ENCODE results near the gene RRH. TPM values are rescaled to one million over a fixed set of nuclear protein-coding genes. Genes with fewer than 3 reads are reported as not detected.
"Not testable (repeated sequence)": the region's sequence is repeated elsewhere in the genome, so short reads cannot be mapped to it uniquely, and the experiment has no call there.

Gene RRH, protein sequence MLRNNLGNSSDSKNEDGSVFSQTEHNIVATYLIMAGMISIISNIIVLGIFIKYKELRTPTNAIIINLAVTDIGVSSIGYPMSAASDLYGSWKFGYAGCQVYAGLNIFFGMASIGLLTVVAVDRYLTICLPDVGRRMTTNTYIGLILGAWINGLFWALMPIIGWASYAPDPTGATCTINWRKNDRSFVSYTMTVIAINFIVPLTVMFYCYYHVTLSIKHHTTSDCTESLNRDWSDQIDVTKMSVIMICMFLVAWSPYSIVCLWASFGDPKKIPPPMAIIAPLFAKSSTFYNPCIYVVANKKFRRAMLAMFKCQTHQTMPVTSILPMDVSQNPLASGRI
- 0.17 TPM in 1 of 2 replicates, not detected in the other for total RNA-seq (2014; rRNA removed; shearing (Covaris generic))
- not detected in 2 replicates for polyA plus RNA-seq (2015; cell fraction: cytosol; rRNA removed)
- 0.34 TPM in 1 of 2 replicates, not detected in the other for polyA plus RNA-seq (2015; cell fraction: nucleus; rRNA removed)

DNA sequence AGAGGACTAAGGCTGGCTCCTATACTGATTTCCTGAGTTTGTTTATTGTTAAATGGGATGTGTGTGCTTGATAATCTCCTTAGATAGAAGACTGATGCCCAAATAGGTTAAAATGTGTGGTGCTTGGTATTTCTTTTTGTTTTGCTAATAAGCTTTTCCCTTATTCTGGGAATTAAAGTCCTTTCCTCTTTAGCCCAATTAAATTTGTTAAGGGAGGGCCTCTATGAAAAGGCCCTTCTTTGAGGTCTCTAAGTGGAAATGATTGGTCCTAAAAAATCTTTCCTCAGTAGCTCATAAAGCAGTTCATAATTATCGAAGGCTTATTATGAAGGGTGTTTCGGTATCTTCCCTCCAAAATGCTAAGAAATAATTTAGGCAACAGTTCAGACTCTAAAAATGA lies at the start of gene RRH:
Gene RRH, plus strand, starts transcription at position 301 of the 400 bp plus-strand sequence. Its CDS starts 56 bp downstream, at position 357.
- no peak for DNase-seq (ENCODE audit: low read depth)

DNA sequence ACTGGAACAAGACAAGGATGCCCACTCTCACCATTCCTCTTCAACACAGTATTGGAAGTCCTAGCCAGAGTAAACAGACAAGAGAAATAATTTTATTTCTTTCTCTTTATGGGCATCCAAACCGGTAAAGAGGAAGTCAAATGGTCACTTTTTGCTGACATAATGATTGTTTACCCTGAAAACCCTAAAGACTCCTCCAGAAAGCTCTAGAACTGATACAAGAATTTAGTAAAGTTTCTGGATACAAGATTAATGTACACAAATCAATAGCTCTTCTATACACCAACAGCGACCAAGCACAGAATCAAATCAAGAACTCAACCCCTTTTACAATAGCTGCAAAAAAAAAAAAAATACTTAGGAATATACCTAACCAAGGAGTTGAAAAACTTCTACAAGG lies 45.7 kb upstream of the RRH start:
- not testable (repeated sequence) for DNase-seq (ENCODE audit: low read depth)

DNA sequence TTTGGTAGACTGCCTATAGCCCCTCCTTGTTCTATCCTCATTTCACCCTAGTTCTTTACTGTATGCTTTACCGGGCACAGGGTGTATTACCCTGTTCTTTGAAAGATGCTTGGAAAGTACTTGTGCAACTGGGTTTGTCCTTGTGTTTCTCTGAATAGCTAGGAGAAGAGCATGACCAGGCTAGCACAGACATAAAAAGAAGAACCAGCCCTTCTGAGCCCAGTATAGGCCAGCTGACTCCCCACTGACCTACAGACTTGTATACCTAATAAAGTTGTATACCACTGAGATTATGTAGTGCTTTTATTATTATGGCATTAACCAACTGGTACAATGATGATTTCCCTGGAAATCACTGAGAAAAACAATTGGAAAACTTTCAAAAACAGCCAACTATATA lies 40.9 kb upstream of the RRH start:
- DNase-seq (ENCODE audit: low read depth) = no peak

DNA sequence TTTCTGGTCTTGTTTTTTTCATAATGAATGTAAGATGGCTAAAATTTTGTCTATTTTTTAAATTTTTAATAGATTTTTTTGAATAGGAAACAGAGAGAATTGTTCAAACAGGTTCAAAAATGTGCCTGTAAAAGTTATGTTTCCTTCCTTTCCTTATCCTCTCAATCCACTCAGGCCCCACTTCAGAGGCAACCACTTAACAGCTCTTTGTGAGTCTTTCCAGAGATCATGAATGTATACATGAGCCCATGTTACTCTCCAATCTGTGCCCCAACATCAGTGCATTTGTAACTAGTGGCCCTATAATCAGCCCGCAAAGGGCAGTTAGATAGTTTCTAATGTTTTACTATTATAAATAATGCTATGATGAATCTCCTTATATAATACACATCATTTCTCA lies 40.0 kb upstream of the RRH start:
- DNase-seq (ENCODE audit: low read depth) = no peak

DNA sequence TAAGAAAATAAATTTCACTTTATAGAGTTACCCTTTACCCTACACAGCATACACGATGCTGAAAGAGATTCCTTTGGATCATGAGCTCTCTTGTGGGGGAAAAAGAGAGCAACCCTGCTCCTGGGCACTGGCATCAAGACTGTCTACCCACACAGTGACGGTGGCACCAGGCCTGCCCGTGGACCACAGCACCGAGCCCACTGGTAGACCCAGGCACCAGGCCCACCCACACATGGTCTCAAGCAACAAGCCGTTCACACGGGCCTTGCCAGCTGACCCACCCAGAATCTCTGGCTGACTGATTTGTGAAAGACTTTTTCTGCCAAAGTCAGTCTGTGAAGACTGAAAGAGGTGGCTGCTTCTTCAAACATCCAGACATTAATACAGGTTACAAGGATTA lies 32.7 kb upstream of the RRH start:
- no peak for DNase-seq (ENCODE audit: low read depth)

DNA sequence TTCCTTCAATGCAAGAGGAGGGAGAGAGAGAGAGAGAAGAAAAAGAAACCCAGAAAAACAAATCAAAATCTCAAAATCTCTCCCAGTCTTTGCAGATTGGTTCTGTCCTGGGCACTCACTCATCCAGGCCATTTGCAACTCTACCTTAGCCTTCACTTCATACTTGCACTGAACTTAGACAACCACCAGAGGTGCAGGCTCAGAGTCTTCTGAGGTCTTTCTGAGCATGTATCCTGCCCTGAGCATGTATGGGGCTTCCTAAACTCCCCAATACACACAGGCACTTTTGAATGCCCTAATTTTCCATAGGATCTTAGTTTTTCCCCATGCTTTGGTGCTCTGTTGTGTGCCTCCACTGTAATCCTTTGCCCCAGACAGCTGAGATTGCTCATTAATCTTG lies 28.9 kb upstream of the RRH start:
- no peak for DNase-seq (ENCODE audit: low read depth)

DNA sequence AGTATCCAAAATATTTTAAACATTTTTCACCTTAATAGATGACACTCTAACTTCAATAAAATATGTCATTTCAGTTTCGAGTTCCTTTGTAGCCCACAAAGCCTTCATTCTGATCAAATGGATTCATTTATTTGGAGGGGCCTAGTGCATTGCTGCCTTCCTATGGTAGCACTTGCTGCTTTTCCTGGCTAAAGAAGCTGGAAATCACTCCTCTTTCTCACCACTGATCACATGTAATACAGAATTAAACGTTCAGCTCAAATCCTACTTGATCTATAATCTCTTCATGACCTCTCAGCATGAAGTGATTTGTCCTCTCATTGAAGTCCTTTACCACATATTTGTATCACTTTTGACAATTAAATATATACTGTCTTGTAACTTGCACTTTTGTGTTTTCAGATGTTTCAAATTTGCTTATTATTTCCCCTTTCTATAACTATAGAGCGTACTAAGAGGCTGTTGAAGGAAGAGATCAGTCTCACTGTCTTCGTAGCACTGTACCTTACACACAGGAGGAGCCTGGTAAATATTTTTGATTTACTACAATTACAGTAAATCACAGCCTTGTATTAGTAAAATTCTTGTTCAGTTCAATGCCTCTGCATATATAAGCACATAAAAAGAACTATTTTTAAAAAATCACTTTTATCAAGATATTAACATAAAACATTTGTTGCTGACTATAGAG lies 26.5 kb upstream of the RRH start:
- DNase-seq (ENCODE audit: low read depth) = no peak

DNA sequence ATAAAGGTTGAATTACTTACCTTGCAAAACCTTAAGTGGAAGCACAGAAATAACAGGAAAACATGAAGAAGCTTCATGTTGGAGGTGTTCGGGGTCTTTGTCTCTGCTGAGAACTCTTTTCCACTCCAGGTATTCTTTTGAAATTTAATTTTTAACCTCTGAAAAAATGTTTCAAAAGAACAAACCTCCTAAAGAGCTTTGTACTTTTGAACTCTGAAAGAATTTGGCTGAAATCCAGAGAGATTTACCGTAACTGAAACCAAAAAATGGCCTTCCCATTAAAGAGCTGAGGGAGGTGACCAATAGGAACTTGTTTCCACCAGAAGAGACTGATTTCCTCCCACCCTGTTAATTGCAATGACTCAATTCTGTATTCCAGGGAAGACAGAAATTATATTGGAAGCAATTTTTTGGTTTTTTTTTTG lies 25.9 kb upstream of the RRH start, which contains the start of gene CFI:
Gene CFI, minus strand, starts transcription at position 105 of the 425 bp plus-strand sequence. Its CDS starts 28 bp downstream, at position 77.
- DNase-seq (ENCODE audit: low read depth) = peak; percentile 22

DNA sequence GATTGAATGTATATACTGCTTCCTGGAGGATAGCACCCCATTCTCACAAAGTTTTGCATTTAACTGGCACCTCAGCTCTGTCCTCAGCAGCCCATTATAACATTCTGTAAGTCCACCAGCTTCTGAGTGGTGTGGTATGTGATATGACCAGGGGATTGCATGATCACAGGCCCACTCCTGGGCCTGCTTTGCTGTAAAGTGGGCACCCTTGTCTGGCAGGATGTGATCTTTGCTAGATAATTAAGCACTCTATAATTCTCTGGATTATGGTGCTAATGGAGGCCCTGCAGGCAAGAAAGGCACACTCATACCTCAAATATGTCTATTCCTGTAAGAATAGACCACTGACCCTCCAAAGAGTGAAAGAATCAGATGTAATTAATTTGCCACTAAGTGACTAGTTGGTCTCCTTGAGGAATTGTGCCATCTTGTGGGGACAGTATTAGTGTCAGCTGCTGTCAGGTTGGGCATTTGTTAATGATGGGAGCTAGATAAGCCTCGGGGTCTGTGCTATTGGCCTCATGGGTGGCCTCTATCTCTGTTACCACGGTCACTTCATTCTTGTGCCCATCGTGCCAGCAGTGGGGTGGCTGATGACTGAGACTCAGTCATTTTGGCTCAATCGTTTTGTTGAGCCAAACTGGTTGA lies 23.7 kb upstream of the RRH start:
- peak; percentile 48 for DNase-seq (ENCODE audit: low read depth)

DNA sequence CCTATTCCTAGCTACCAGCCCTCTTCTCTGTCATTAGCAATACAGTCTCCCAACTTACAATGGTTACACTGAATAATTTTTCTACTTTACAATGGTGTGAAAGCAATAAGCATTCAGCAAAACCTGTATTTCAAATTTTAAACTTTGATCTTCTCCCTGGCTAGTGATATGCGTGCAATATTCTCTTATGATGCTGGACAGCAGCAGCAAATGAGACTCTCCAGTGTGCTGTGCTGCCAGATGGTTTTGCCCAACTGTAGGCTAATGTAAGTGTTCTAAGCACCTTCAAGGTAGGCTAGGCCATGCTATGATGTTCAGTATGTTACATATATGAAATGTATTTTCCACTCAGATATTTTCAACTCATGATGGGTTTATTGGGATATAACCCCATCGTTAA lies 18.1 kb upstream of the RRH start:
- no peak for DNase-seq (ENCODE audit: low read depth)

DNA sequence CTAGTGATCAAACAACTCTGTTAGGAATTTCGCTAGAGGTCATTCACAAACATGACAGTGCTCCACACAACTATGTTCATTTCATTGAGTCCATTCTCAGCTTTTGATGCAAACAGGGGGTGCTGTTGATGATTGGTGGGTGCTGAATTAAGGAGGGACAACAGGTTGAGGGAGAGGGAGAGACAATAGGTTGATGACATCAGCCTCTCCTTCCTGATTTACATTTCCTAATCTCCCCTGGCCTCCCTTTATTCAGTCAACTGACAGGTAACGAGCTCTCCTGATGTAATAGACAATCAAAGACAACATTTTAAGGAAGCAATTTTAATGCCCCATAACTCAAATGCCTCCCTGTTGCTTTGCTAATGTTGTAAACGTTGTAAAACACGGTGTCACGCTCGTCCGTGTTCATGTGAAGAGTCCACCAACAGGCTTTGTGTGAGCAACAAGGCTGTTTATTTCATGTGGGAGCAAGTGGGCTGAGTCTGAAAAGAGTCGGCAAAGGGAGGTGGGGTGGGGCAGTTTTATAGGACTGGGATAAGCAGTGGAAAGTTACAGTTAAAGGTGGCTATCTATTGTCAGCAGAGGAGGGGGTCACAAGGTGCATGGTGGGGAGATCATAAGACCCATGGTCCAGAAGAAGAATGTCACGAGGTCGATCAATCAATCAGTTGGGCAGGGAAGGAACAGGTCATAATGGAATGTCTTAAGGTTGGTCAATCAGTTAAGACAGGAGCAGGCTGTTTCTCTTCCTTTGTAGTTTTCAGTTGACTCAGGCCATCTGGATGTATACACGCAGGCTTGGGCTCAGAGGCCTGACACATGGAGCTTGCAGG lies 17.0 kb upstream of the RRH start:
- no peak for DNase-seq (ENCODE audit: low read depth)

DNA sequence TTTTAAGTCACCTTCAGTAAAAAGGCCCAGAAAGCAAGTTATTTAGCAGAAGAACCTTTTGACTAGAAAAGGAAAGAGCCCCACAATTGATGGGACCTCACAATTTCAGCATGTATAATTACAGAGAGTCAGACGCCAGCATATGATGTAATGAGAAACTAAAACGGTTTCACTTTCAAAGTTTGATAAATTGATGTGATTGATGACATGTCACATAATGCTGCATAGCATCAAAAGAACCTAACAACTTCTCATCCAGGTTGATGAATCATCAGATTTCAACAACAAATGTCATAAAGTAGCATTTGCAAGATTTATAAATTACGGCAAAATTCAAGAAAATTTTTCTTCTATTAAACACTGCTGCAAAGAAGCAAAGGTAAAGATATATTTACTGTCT lies 16.1 kb upstream of the RRH start:
- DNase-seq (ENCODE audit: low read depth) = no peak

DNA sequence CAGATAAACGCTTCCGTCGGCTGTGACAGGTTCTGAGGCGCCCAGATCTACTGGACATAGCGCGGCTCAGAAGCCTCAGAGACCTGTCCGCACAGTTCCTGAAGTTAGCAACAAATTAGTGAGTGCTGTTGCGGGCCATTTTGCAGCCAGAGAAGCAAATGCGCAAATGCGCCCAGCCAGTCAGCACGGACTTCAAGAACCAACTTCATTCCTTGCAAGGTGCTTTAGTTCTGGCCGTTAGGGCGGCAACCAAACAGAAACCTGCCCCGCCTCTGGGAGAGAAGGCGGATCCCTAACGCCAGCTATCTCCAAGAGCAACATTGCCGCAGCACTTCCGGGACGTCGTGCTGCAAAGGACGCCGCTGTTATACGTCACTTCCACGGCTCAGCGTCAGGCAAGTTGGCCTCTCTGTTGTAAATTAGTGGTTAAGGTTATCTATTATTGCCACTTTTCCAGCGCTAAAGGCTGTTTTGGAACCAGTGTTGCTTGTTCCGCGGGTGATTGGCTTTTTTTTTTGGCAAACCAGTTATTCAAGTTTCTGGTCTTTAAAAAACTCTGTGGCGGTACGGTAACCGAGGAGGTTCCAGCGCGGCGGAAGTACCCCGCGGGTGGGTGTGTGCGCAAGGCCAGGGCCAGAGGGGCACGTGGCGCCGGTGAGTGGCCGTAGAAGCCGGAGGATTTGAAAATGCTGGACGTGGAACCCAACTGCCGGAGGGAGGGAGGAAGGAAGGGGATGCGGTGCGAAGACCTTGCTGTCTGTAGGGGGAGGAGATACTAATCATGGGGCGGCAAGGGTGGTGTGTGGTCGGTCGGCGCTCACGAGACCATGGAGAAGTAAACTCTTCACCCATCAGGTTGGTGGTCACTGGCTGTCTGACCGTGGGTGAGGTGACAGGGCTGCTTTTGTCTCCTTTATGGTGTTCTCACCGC lies 12.4 kb upstream of the RRH start, which contains the start of gene GAR1:
Gene GAR1, plus strand, starts transcription at position 612 of the 931 bp plus-strand sequence. CDS start 403 bp downstream, outside the sequence.
- DNase-seq (ENCODE audit: low read depth) = peak; percentile 93

DNA sequence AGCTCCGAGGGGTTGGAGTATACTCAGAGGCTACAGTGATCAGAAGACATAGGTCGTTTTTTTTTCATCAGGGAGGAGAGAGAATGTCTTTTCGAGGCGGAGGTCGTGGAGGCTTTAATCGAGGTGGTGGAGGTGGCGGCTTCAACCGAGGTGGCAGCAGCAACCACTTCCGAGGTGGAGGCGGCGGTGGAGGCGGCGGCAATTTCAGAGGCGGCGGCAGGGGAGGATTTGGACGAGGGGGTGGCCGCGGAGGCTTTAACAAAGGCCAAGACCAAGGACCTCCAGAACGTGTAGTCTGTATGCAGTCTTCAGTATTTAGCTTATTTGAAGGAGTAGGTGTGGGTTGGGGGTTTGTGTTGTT lies 11.7 kb upstream of the RRH start:
- no peak for DNase-seq (ENCODE audit: low read depth)

DNA sequence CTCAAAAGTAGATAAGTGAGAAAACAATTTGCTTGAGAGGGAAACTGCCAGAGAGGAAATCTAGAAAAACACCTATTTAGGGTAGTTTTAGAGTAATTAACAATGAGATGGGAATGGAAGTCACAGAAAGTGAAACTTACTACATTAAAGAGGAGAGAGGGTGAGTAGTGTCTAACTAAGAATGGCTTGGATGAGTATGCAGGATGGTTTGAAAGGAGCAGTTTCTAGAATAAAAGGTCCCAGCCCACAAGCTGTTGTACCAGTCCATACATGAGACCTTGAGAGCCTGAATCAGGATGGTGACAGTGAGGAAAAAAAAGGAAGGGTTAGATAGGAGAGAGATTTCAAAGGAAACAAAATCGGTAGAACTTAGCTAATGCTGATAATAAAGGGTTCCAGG lies 10.9 kb upstream of the RRH start:
- no peak for DNase-seq (ENCODE audit: low read depth)

DNA sequence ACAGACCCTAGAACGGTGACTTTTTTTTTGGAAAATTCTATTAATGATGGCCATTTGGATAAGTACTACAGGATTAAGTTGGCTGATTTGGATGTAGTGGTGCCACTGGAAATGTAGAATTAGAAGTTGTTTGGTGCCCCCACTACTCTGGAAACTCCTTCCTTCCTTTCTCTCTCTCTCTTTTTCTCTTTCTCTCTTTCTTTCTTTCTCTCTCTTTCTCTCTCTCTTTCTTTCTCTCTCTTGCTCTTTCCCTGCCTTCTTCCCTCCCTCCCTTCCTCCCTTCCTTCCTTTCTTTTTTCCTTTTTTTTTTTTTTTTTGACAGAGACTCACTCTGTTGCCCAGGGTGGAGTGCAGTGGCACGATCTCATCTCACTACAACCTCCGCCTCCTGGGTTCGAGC lies 9.5 kb upstream of the RRH start:
- no peak for DNase-seq (ENCODE audit: low read depth)

DNA sequence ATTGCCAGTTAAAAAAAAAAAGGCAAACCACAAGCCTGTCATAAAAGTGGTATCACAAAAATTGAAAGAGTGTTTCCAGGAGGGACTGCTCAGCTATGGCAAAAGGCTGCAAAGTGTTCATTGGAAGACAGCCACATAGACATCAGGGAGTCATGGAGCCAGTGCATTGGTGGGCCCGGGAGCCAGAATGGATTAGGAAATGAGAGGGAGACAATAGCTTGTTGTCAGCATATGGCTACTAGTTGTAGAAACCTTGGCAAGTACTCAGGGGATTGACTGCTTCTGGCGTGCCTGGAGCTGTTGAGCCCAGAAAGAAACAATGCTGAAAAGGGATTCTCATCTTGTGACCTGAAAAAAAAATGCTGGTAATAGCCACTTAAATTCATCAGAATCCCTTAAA lies 7.2 kb upstream of the RRH start:
- DNase-seq (ENCODE audit: low read depth) = no peak

DNA sequence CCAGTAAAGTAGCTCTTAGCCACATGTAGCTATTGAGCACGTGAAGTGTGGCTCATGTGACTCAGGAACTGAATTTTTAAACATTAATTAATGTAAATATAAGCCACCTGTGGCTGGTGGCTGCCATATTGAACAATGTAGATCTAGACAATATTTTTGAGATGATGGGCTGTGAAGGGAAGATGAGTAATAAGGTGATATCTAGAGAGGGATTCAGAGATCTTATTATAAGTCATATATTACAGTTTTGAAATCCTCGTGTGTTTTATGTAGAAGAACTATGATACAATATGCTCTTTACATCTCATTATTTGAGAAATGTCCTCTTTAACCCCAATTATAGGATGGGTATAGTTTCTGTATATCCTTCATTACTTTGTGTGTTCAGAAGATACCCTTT lies 6.6 kb upstream of the RRH start:
- DNase-seq (ENCODE audit: low read depth) = no peak

DNA sequence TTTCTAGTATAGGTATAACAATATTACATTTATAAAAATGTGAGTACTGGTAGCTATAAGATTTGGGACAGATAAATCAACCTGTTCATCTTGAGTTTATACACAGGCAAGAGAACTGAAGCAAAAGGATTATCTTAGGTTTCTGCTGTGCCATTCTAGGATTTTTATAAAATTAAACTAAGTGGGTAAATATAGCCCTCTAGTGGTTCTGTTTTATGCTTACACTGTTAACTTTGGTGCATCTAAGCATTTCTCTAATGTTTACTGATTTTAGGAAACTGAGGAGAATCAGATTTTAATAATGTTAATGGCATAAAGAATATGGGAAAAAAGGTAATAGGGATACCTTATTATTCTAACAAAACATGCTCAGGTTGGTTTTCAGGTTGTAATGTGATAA lies 1.1 kb upstream of the RRH start:
- no peak for DNase-seq (ENCODE audit: low read depth)

DNA sequence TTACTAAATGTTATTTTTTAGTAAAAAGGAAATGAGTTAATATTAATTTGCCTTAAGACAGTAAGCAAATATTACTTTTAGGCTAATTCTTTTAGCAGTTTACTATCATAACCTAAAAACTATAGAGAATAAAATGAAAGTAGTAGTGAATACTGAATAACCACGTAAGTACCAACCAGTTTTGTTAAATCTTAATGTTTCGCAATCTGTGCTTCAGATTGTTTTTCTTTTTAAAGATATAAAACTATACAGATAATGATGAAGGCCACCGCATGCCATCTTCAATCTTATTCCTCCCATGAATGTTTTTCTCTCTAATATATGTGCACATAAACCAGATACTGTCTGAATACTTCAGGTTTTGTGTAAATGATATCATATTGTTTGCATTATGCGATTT lies 6.0 kb downstream of the RRH start:
- DNase-seq (ENCODE audit: low read depth) = no peak
